Measurements from ENCODE around the gene KCNQ1. TPM values are rescaled to one million over a fixed set of nuclear protein-coding genes. Genes with fewer than 3 reads are reported as not detected.

KCNQ1 gene
- total and polyA plus RNA-seq, 2 donors (not counting 1 experiment from before 2014, with no cell fraction given): not detected

GRCh38 chr11:2532704-2533586 lies 88.1 kb downstream of the KCNQ1 start:
- Histone ChIP-seq H3K36me3 (ENCODE audit: control insufficient read depth, insufficient read depth, low read length) (no peaks in the 10 kb centered on the region), H3K9me3 (ENCODE audit: control insufficient read depth, insufficient read depth, low read depth, low read length) (no peaks in the 10 kb centered on the region), H2AFZ (ENCODE audit: low read length) (no peak overlapping the region), H3K4me3 (replicated peaks in 1 of 4; ENCODE audit: control extremely low read depth in 1 of 4, insufficient read depth in 1 of 4, low read depth in 3 of 4, low read length in 4 of 4) (no peak overlapping the region), H3K79me2 (ENCODE audit: control insufficient read depth, insufficient read depth, low read length) (no peaks in the 10 kb centered on the region), H3K27me3 (ENCODE audit: control insufficient read depth, insufficient read depth, low read length) (no peaks in the 10 kb centered on the region), H3K4me1 (ENCODE audit: control insufficient read depth, extremely low read depth, insufficient read depth, low read length) (peaks cover 11% of the 10 kb centered on the region), H3K4me2 (ENCODE audit: extremely low read depth, insufficient read depth, low read length) (peak overlapping the region; percentile 70), H3K9ac (ENCODE audit: insufficient read depth, low read length) (no peak overlapping the region), H4K20me1 (ENCODE audit: control insufficient read depth, extremely low read depth, insufficient read depth, low read length) (no peaks in the 10 kb centered on the region), H3K27ac (ENCODE audit: insufficient read depth, low read length) (peak overlapping the region; percentile 56)
- TF ChIP-seq CTCF (conservative IDR thresholded peaks at IDR 0.05 in 1 of 2, IDR thresholded peaks at IDR 0.05 in 1 of 2; ENCODE audit: low read depth in 1 of 2, low read length in 2 of 2) (peak; percentile 93 to 97), EZH2 (IDR thresholded peaks at IDR 0.05; ENCODE audit: low read length, missing control alignments) (no peak)
- peak; percentile 83 to 87 for DNase-seq (ENCODE audit: low read depth in 2 of 2)

- peak; percentile 89 to 93 for DNase-seq (ENCODE audit: low read depth in 2 of 2)
- TF ChIP-seq CTCF (conservative IDR thresholded peaks at IDR 0.05 in 1 of 2, IDR thresholded peaks at IDR 0.05 in 1 of 2; ENCODE audit: low read depth in 1 of 2, low read length in 2 of 2) (no peak), EZH2 (IDR thresholded peaks at IDR 0.05; ENCODE audit: low read length, missing control alignments) (no peak)
- Histone ChIP-seq H3K27ac (ENCODE audit: insufficient read depth, low read length) (peak overlapping the region; percentile 56), H3K36me3 (ENCODE audit: control insufficient read depth, insufficient read depth, low read length) (no peaks in the 10 kb centered on the region), H3K79me2 (ENCODE audit: control insufficient read depth, insufficient read depth, low read length) (no peaks in the 10 kb centered on the region), H3K9ac (ENCODE audit: insufficient read depth, low read length) (no peak overlapping the region), H4K20me1 (ENCODE audit: control insufficient read depth, extremely low read depth, insufficient read depth, low read length) (no peaks in the 10 kb centered on the region), H3K9me3 (ENCODE audit: control insufficient read depth, insufficient read depth, low read depth, low read length) (no peaks in the 10 kb centered on the region), H3K4me1 (ENCODE audit: control insufficient read depth, extremely low read depth, insufficient read depth, low read length) (peaks cover 11% of the 10 kb centered on the region), H3K27me3 (ENCODE audit: control insufficient read depth, insufficient read depth, low read length) (no peaks in the 10 kb centered on the region), H2AFZ (ENCODE audit: low read length) (peak overlapping the region; percentile 25), H3K4me2 (ENCODE audit: extremely low read depth, insufficient read depth, low read length) (peak overlapping the region; percentile 70), H3K4me3 (replicated peaks in 1 of 4; ENCODE audit: control extremely low read depth in 1 of 4, insufficient read depth in 1 of 4, low read depth in 3 of 4, low read length in 4 of 4) (no peak overlapping the region)
These were observed 88.9 kb downstream of the KCNQ1 start for GRCh38 chr11:2533587-2534133.

GRCh38 chr11:2534134-2534956 lies 89.5 kb downstream of the KCNQ1 start:
- TF ChIP-seq EZH2 (IDR thresholded peaks at IDR 0.05; ENCODE audit: low read length, missing control alignments) (no peak), CTCF (conservative IDR thresholded peaks at IDR 0.05 in 1 of 2, IDR thresholded peaks at IDR 0.05 in 1 of 2; ENCODE audit: low read depth in 1 of 2, low read length in 2 of 2) (no peak)
- Histone ChIP-seq H3K9me3 (ENCODE audit: control insufficient read depth, insufficient read depth, low read depth, low read length) (no peaks in the 10 kb centered on the region), H3K27me3 (ENCODE audit: control insufficient read depth, insufficient read depth, low read length) (no peaks in the 10 kb centered on the region), H3K79me2 (ENCODE audit: control insufficient read depth, insufficient read depth, low read length) (no peaks in the 10 kb centered on the region), H3K36me3 (ENCODE audit: control insufficient read depth, insufficient read depth, low read length) (no peaks in the 10 kb centered on the region), H3K4me2 (ENCODE audit: extremely low read depth, insufficient read depth, low read length) (no peak overlapping the region), H3K4me1 (ENCODE audit: control insufficient read depth, extremely low read depth, insufficient read depth, low read length) (peaks cover 11% of the 10 kb centered on the region), H3K27ac (ENCODE audit: insufficient read depth, low read length) (no peak overlapping the region), H3K9ac (ENCODE audit: insufficient read depth, low read length) (no peak overlapping the region), H3K4me3 (replicated peaks in 1 of 4; ENCODE audit: control extremely low read depth in 1 of 4, insufficient read depth in 1 of 4, low read depth in 3 of 4, low read length in 4 of 4) (no peak overlapping the region), H4K20me1 (ENCODE audit: control insufficient read depth, extremely low read depth, insufficient read depth, low read length) (no peaks in the 10 kb centered on the region), H2AFZ (ENCODE audit: low read length) (no peak overlapping the region)
- peak in 1 of 2 donors; percentile 11 for DNase-seq (ENCODE audit: low read depth in 2 of 2)

Measured in fibroblast of lung (primary cell).